Loucy (cell line): ENCODE results near the gene PDE8B.

Experiments used
- CTCF ChIP-seq: fragments of 200-600 bp; sonication (generic); conservative IDR thresholded peaks from 2 replicates; pipeline ENCODE4 v1.5.1; 2014; ENCODE audit warnings: mild to moderate bottlenecking, antibody characterized with exemption, low read length
- EZH2phosphoT487 ChIP-seq: fragments of 200-600 bp; IDR thresholded peaks from 2 replicates; pipeline ENCODE4 v1.6.1; 2018; ENCODE audit warnings: antibody characterized with exemption, mild to moderate bottlenecking, moderate library complexity, borderline replicate concordance

GRCh38 chr5:77221115-77221514, 10.6 kb downstream of the PDE8B start:
- TF ChIP-seq CTCF: no peak
- no peak for TF ChIP-seq EZH2phosphoT487
